Small intestine (tissue), 7 donors: ENCODE results near the gene BAG5. TPM values are rescaled to one million over a fixed set of nuclear protein-coding genes. Genes with fewer than 3 reads are reported as not detected.
A peak's percentile ranks its signal among the peaks of the same experiment; 100 is the strongest.

ENCODE experiments used
- DNase-seq, 2 donors: peaks; one replicate each; pipeline versions ENCODE4 v3.0.0 to v3.0.0-alpha.2; 2013
- FAIRE-seq: peaks from 2 replicates; lab custom pipeline; 2012; peaks lifted over from hg19 to GRCh38; lab: Jason Lieb, UNC
- H3K27ac ChIP-seq, 3 donors: one replicate each; pipeline ENCODE4 v1.5.1; 2013; ENCODE audit warnings: low read length in 2 of 3, mild to moderate bottlenecking in 2 of 3, control low read depth in 1 of 3, inconsistent platforms in 1 of 3, low read depth in 1 of 3, moderate library complexity in 1 of 3
- H3K27me3 ChIP-seq, 3 donors: one replicate each; pipeline ENCODE4 v1.6.1; 2013; ENCODE audit warnings: low read length in 3 of 3, inconsistent platforms in 1 of 3; ENCODE audit not compliant: control insufficient read depth in 3 of 3, insufficient read depth in 3 of 3
- H3K36me3 ChIP-seq, 3 donors: one replicate each; pipeline ENCODE4 v1.6.1; 2013; ENCODE audit warnings: low read length in 3 of 3, inconsistent platforms in 1 of 3, low read depth in 1 of 3, mild to moderate bottlenecking in 1 of 3, moderate library complexity in 1 of 3; ENCODE audit not compliant: control insufficient read depth in 3 of 3, insufficient read depth in 2 of 3
- H3K4me1 ChIP-seq, 3 donors: one replicate each; pipeline ENCODE4 v1.6.1; 2013; ENCODE audit warnings: low read length in 2 of 3, inconsistent platforms in 1 of 3, low read depth in 1 of 3, mild to moderate bottlenecking in 1 of 3, moderate library complexity in 1 of 3; ENCODE audit not compliant: control insufficient read depth in 3 of 3, insufficient read depth in 2 of 3
- H3K4me3 ChIP-seq, 3 donors: one replicate each; pipeline ENCODE4 v1.5.1; 2013; ENCODE audit warnings: low read length in 3 of 3, control low read depth in 1 of 3, inconsistent platforms in 1 of 3, low read depth in 1 of 3, mild to moderate bottlenecking in 1 of 3, moderate library complexity in 1 of 3
- H3K9me3 ChIP-seq, 2 donors: one replicate each; pipeline ENCODE4 v1.6.1; 2013; ENCODE audit warnings: low read depth in 1 of 2, low read length in 1 of 2; ENCODE audit not compliant: control insufficient read depth in 2 of 2, insufficient read depth in 1 of 2
- WGBS, 3 donors: extraction: QIAGEN DNeasy Blood & Tissue Kit; methylation state at CpG; one replicate each; pipeline ENCODE4 v1.1.7; 2013; 5-methylcytosine and 5-hydroxymethylcytosine counted together
- polyA plus RNA-seq, 4 donors: library from polyadenylated mRNA; stranded (reverse) in 3 of 4; unstranded in 1 of 4; fragments of 200-250 nt in 3 of 4; fragments of 120-200 nt in 1 of 4; gene quantifications; one replicate each; pipeline versions ENCODE4 v1.2.1 to v1.2.3, GENCODE V29; 2013
- donor health status: healthy with polysubstance abuse.
- donor health status: control.
- donor health status: control.
- donor health status: Bipolar disorder and iron deficiency.
- donor health status: healthy.

The BAG5 gene
- polyA plus RNA-seq, 4 donors = 8.5 to 21.8 (median 12.6) TPM

DNA sequence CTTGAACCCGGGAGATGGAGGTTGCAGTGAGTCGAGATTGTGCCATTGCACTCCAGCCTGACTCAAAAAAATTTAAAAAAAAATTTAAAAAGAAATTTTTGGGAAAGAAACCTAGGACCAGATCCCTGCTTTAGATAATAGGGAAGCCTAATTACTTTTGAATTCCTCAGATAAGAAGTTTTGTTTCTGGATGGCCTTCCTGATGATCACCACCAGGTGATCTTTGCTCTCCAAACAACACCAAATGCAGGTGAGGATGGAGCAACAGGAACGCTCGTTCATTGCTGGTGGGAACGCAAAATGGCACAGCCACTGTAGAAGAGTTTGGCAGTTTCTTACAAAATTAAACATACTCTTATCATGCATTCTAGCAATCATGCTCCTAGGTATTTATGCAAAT is 38.0 kb upstream of the BAG5 start:
- H3K27me3 ChIP-seq = no peaks in the 10 kb centered on the region
- H3K9me3 ChIP-seq = no peaks in the 10 kb centered on the region
- 95 to 96% (median 96%) methylated on average over 5 of the region's 5 CpGs for WGBS, 3 donors
- no peak for FAIRE-seq
- no peak overlapping the region for H3K4me3 ChIP-seq
- H3K36me3 ChIP-seq = peaks cover 0 to 14% (median 0%) of the 10 kb centered on the region in 3 donors
- H3K27ac ChIP-seq = no peak overlapping the region
- no peaks in the 10 kb centered on the region for H3K4me1 ChIP-seq
- no peak for DNase-seq

DNA sequence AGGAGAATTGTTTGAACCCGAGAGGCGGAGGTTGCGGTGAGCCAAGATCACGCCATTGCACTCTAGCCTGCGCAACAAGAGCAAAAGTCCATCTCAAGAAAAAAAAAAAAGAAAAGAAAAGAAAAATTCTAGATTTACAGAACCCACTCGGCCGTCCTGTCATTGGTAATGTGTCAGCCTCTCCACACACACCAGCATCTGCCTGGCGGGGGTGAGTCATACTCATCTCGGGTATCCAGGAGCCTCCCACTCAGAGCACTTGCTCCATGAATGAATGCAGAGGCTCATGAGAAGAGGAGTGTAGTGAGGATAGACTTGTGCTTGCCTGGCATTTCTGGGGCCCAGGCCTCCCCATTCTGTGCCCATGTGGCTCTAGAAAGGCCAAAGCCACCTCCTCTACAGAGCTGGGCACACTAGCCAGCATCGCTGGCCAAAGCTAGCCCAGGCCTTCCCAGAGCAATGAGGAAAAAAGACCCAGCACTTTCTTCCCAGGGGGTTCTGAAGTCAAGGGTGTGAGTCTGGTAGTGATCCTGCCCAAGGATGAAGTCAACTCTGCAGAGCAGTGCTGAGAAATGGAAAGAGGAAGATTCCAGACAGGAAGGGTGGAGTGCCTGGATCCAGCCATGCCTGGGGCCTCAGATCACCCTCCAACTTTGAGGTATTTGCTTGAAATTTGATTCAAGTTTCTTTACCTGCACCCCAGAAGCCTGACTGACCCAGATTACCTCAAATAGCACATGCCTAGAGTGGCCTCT is 35.3 kb upstream of the BAG5 start:
- Histone ChIP-seq H3K4me1 (no peaks in the 10 kb centered on the region), H3K36me3 (peaks cover 0 to 22% (median 0%) of the 10 kb centered on the region in 3 donors), H3K27me3 (no peaks in the 10 kb centered on the region), H3K4me3 (no peak overlapping the region), H3K9me3 (no peaks in the 10 kb centered on the region), H3K27ac (no peak overlapping the region)
- FAIRE-seq (no peak), DNase-seq (no peak)
- 86 to 90% (median 87%) methylated on average over 10 of the region's 10 CpGs for WGBS, 3 donors

DNA sequence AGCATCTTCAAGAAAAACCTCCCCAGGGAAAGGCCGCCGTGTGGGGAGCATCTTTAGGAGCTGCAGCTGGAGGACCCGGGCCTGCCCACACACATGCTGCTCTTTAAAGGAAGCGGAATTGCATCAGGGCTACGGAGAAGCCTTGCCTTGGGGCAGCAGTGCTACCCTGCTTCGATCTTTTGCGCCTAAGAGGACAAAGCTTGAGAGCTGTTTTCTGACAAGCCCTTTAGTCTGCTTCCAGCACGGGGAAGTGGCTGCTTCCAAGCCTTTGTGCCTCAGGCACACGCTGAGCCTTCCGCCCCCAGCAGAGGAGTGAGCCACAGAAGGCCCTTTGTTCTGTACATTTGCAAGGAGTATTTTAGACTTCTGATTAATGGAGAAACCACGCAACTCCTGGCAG is 31.8 kb upstream of the BAG5 start:
- 76 to 86% (median 84%) methylated on average over 9 to 11 of the region's 11 CpGs for WGBS, 3 donors
- FAIRE-seq (no peak), DNase-seq (no peak)
- Histone ChIP-seq H3K27me3 (no peaks in the 10 kb centered on the region), H3K36me3 (peaks cover 0 to 43% (median 0%) of the 10 kb centered on the region in 3 donors), H3K9me3 (no peaks in the 10 kb centered on the region), H3K4me3 (no peak overlapping the region), H3K4me1 (no peaks in the 10 kb centered on the region), H3K27ac (no peak overlapping the region)

DNA sequence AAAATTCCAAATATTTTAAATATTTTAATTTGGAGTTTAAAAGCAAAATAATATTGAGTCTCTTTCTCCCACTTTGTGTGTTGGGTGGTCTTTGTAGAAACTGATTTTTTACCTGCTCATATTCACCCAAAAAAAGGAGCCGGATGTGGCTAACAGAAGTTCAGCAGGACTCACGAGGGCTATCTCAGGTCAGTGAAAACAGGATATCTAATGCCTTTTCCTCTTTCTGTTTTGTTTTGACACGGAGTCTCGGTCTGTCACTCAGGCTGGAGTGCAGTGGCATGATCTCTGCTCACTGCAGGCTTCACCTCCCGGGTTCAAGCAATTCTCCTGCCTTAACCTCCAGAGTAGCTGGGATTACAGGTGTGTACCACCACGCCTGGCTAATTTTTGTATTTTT is 31.1 kb upstream of the BAG5 start:
- Histone ChIP-seq H3K36me3 (peaks cover 0 to 49% (median 0%) of the 10 kb centered on the region in 3 donors), H3K27me3 (no peaks in the 10 kb centered on the region), H3K27ac (no peak overlapping the region), H3K4me3 (no peak overlapping the region), H3K4me1 (no peaks in the 10 kb centered on the region), H3K9me3 (no peaks in the 10 kb centered on the region)
- WGBS, 3 donors = 61 to 86% (median 62%) methylated on average over 6 of the region's 6 CpGs
- FAIRE-seq (no peak), DNase-seq (peak in 1 of 2 donors; percentile 16)

DNA sequence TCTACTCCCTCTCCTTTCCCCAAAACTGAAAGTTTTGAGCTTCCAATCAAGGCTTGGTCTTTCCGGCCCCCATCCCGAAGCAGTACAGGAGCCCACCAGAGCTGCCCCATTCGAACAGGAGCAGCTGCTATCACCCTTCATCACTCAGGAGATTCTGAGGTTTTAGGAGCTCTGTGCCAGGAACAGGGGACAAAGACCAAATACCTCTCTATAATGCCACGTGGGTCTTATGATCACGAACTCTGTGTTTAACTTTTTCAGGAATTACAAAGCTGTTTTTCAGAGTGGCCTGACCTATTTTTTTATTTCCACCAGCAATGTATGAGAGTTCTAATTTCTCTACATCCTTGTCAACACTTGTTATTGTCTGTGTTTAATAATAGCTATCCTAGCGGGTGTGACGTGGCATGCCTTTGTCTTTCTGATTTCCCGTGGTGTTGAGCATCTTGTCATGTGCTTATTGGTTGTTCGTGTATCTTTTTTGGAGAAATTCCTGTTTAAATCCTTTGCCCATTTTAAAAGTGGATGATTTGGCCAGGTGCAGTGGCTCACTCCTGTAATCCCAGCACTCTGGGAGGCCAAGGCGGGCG is 22.0 kb upstream of the BAG5 start:
- 75 to 84% (median 81%) methylated on average over 11 of the region's 11 CpGs for WGBS, 3 donors
- no peak overlapping the region for H3K4me3 ChIP-seq
- H3K4me1 ChIP-seq = no peaks in the 10 kb centered on the region
- no peak overlapping the region for H3K27ac ChIP-seq
- FAIRE-seq = no peak
- peaks cover 0 to 43% (median 0%) of the 10 kb centered on the region in 3 donors for H3K36me3 ChIP-seq
- H3K9me3 ChIP-seq = no peaks in the 10 kb centered on the region
- H3K27me3 ChIP-seq = no peaks in the 10 kb centered on the region
- no peak for DNase-seq

DNA sequence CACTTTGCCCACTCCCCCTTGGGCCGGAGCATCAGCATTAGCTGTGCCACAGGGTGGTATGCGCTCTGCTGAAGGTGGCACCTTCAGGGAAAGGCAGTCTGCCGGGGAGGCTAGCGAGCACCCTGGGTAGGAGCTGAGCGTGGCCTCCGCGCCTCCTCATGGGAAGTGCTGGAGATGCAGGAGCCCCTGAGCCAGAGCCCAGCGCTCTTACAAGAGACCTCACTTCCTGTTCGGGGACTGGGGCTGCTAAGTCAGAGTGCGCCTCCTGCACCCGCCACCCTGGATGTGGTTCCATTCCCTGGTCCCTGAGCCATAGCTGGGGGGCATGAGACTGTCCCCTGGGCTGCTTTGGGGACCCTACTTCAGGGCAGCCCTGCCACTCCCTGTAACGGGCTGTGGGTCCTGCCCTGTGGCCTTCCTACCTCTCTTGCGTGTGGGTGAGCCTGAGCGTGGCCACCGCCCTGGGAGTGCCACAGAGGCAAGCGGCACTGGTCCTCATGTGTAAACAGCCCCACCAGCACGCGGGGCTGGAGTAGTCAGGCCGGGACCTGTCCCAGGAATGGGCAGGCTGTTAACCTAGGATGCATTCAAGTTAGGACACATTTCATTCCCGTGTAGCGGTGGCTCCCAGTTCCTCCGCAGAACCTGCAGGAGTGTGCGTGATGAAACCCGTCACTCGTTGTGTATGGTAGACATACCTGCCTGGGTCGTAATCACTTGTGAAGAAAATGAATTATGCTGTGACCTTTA is 19.7 kb upstream of the BAG5 start:
- Histone ChIP-seq H3K4me1 (no peaks in the 10 kb centered on the region), H3K4me3 (no peak overlapping the region), H3K9me3 (no peaks in the 10 kb centered on the region), H3K27me3 (no peaks in the 10 kb centered on the region), H3K36me3 (peaks cover 0 to 38% (median 2%) of the 10 kb centered on the region in 3 donors), H3K27ac (no peak overlapping the region)
- 86 to 94% (median 88%) methylated on average over 24 to 26 of the region's 26 CpGs for WGBS, 3 donors
- no peak for FAIRE-seq
- DNase-seq = no peak

DNA sequence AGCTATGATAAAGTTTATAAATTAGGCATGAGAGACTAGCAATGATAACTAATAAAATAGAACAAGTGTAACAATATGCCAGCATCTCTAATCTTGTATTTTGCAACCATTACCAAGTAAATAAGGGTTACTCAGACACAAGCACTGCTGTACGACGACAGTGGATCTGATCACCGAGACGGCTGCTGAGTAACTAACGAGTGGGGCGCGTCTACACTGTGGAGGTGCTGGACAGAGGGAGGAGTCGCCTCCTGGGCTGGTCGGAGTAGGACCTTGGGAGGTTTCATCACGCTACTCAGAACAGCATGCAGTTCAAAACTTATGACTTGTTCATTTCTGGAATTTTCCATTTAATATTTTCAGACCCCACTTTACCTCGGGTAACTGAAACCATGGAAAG is 18.7 kb upstream of the BAG5 start:
- Histone ChIP-seq H3K4me3 (no peak overlapping the region), H3K27me3 (no peaks in the 10 kb centered on the region), H3K27ac (no peak overlapping the region), H3K4me1 (peaks cover 0 to 4% (median 0%) of the 10 kb centered on the region in 3 donors), H3K36me3 (peaks cover 0 to 46% (median 2%) of the 10 kb centered on the region in 3 donors), H3K9me3 (no peaks in the 10 kb centered on the region)
- no peak for FAIRE-seq
- 93 to 98% (median 95%) methylated on average over 11 of the region's 11 CpGs for WGBS, 3 donors
- DNase-seq = no peak

DNA sequence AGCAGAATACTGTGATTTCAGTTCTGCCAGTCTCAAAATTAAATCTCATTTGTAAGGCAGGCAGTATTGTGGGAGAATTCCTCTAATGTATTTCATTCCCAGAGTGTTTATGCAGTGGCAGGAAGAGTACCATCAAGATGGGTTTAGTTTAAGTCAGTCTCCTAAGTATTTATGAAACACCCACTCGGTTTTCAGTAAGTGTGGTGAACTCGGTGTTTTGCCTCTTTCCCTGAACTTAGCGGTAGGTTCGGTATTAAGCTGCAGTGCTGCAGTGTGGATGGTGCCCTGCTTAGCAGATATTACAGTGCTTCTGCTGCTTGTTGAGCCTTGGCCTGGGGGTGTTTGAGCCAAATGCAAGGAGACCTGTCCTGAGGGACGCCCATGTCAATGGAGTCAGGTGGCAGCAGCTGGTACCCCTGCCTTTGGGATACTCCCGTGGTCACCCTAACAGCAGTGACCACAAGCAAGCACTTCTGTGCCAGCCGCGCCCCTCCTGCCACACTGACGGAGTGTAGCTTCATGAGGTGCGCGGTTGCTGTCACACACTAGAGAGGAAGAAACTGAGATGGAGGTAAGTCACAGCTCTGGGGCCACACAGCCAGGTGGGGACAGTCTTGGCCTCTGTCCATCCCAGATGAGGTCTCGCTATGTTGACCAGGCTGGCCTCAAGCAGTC is 16.1 kb upstream of the BAG5 start:
- H3K4me3 ChIP-seq = no peak overlapping the region
- DNase-seq = no peak
- H3K4me1 ChIP-seq = peaks cover 0 to 5% (median 0%) of the 10 kb centered on the region in 3 donors
- peaks cover 0 to 52% (median 2%) of the 10 kb centered on the region in 3 donors for H3K36me3 ChIP-seq
- no peak for FAIRE-seq
- H3K9me3 ChIP-seq = no peaks in the 10 kb centered on the region
- H3K27ac ChIP-seq = no peak overlapping the region
- no peaks in the 10 kb centered on the region for H3K27me3 ChIP-seq
- 88 to 92% (median 91%) methylated on average over 12 of the region's 12 CpGs for WGBS, 3 donors
